Measurements from ENCODE around the gene KCNC4.

Gene KCNC4

GRCh38 chr1:110241516-110241915 is 31.4 kb downstream of the KCNC4 start:
- no peak overlapping the region for H3K4me3 ChIP-seq (replicated peaks; ENCODE audit: low read depth, low read length)
- TF ChIP-seq CTCF (IDR thresholded peaks at IDR 0.05; ENCODE audit: low read length, missing control alignments), result no peak
- DNase-seq (ENCODE audit: low read depth), result no peak

GRCh38 chr1:110242062-110242461 is 31.9 kb downstream of the KCNC4 start:
- H3K4me3 ChIP-seq (replicated peaks; ENCODE audit: low read depth, low read length), result no peak overlapping the region
- no peak for DNase-seq (ENCODE audit: low read depth)
- TF ChIP-seq CTCF (IDR thresholded peaks at IDR 0.05; ENCODE audit: low read length, missing control alignments), result no peak

DNA sequence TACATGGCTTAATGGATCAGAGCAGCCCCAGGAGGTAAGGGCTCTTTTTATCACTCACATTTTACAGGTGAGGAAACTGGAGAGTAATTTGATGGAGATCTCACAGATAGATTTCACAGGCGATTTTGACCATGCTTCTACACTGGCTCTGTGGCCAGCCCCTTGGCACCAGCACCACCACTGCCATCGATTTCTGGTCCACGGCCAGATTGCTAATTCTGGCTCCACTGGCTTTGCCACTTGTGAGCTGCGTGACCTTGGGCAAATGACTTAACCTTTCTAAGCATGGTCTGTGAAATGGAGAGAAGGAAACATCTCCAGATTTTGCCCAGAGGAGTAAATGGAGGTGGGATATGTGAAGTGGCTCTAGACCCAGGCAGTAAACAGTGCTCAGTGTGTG is 32.6 kb downstream of the KCNC4 start:
- no peak overlapping the region for H3K4me3 ChIP-seq (replicated peaks; ENCODE audit: low read depth, low read length)
- no peak for DNase-seq (ENCODE audit: low read depth)
- TF ChIP-seq CTCF (IDR thresholded peaks at IDR 0.05; ENCODE audit: low read length, missing control alignments), result no peak

- DNase-seq (ENCODE audit: low read depth), result no peak
- no peak overlapping the region for H3K4me3 ChIP-seq (replicated peaks; ENCODE audit: low read depth, low read length)
- TF ChIP-seq CTCF (IDR thresholded peaks at IDR 0.05; ENCODE audit: low read length, missing control alignments), result no peak
Measured at GRCh38 chr1:110243146-110243545, 33.0 kb downstream of the KCNC4 start.

- DNase-seq (ENCODE audit: low read depth), result no peak
- H3K4me3 ChIP-seq (replicated peaks; ENCODE audit: low read depth, low read length), result no peak overlapping the region
- TF ChIP-seq CTCF (IDR thresholded peaks at IDR 0.05; ENCODE audit: low read length, missing control alignments), result no peak
Measured at GRCh38 chr1:110243574-110243973, 33.5 kb downstream of the KCNC4 start.

- no peak overlapping the region for H3K4me3 ChIP-seq (replicated peaks; ENCODE audit: low read depth, low read length)
- DNase-seq (ENCODE audit: low read depth), result no peak
- no peak for TF ChIP-seq CTCF (IDR thresholded peaks at IDR 0.05; ENCODE audit: low read length, missing control alignments)
Measured at GRCh38 chr1:110245876-110246620, 35.9 kb downstream of the KCNC4 start.

DNA sequence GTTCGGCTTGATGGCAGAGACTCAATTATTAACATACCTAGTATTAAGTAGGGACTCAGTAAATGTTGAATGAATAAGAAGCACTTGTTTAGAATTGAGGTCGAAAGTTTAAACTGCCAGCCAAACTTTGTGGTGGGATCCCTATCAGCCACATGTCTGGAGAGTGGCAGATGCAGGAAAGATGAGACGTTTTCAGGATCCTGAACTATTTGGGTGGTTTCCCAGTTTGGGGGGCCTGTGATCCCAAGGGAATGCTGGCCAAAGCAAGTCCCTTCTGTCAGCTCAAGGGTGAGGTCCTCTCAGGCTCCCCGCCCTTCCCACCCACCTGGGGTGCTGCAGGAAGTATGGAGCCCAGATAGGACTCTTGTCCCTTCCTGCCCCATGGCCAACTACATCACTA is 38.6 kb downstream of the KCNC4 start:
- TF ChIP-seq CTCF (IDR thresholded peaks at IDR 0.05; ENCODE audit: low read length, missing control alignments), result no peak
- DNase-seq (ENCODE audit: low read depth), result no peak
- H3K4me3 ChIP-seq (replicated peaks; ENCODE audit: low read depth, low read length), result no peak overlapping the region
